ENCODE data around the gene GNA12. TPM values are rescaled to one million over a fixed set of nuclear protein-coding genes. Genes with fewer than 3 reads are reported as not detected.
"Not testable (repeated sequence)": the region's sequence is repeated elsewhere in the genome, so short reads cannot be mapped to it uniquely, and the experiment has no call there.

Gene GNA12
- total and polyA plus RNA-seq, 2 of the 4 experiments (the other 2 are of a cell fraction), result 14.3 to 93.9 TPM

DNA sequence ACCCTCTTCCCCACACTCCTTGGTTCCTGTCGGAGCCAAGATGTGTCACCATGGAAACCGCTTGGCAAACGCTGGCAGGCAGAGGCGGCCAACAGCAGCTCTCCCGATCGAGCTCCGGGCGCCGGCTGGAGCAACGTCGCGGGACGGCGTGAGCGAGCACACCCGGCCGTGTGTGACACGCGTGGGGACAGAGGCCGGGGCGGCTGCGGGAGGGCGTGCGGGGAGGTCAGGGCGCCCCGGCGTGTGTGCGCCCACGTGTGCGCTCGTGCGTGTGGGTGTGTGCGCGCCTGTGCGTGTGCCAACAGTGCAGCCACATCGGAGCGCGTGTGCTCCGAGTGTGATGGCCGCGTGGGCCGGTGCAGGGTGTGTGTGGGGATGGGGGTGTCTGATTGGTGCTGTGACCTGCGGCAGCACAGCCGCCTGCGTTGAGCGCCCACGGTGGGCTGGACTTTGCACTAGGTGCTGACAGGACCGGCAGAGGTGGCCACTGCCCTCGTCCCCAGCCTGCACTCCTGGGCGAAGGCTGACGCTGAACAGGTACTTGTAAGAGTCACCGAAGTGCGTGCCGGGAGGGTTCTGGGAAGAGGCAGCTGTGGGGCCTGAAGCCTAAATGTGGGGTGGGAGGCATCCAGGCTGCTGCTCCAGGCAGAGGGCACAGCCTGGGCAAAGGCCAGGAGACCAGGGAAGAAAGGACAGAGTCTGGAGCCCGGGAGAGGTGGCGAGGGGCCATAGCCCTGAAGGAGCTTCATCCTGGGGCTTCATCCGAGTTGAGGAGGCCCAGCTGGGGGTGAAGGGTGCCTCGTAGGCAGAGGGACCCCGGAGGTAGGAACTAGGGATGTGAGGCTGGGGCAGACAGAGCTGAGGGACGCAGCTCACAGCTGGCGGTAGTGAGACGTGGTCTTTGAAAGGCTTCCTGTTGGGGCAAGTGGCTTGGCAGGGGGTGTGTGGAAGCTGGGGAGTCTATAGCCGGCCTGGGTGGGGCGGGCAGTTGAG lies 164.7 kb downstream of the GNA12 start:
- BruUV-seq (replicated peaks); H3K4me1 ChIP-seq (ENCODE audit: control insufficient read depth, insufficient read depth, low read length); H2AK5ac ChIP-seq (ENCODE audit: low read depth, low read length); H3K36me3 ChIP-seq (ENCODE audit: control insufficient read depth, insufficient read depth, low read length); dilution Hi-C loops (cut with HindIII; ENCODE audit: low sequenced_read_pairs, unreplicated experiment); H3K18ac ChIP-seq (ENCODE audit: low read depth, low read length); H3K23ac ChIP-seq (ENCODE audit: low read depth, low read length); H2AK9ac ChIP-seq (replicated peaks; ENCODE audit: low read depth, low read length, poor library complexity); H4K8ac ChIP-seq (ENCODE audit: low read depth in 2 of 2, low read length in 2 of 2); ATAC-seq (ENCODE audit: low read depth); DNase-seq; H2BK120ac ChIP-seq (ENCODE audit: low read depth, low read length); H3K9me1 ChIP-seq (ENCODE audit: insufficient read depth, low read length); H3K14ac ChIP-seq (replicated peaks; ENCODE audit: low read depth, low read length); H3K4ac ChIP-seq (ENCODE audit: low read depth, low read length); H3K9ac ChIP-seq (ENCODE audit: low read depth, low read length); H3K79me1 ChIP-seq (ENCODE audit: low read depth in 1 of 2, low read length in 2 of 2); H4K91ac ChIP-seq (ENCODE audit: insufficient read depth, low read depth, low read length); H3K27ac ChIP-seq (ENCODE audit: insufficient read depth, low read length); H3K27me3 ChIP-seq (ENCODE audit: control insufficient read depth, insufficient read depth, low read length); H3K56ac ChIP-seq (ENCODE audit: extremely low read depth, insufficient read depth, low read length); H2BK20ac ChIP-seq (ENCODE audit: low read depth, low read length); H3K4me3 ChIP-seq (ENCODE audit: insufficient read depth, low read depth, low read length); H3K4me2 ChIP-seq (ENCODE audit: low read depth, low read length); H4K5ac ChIP-seq (ENCODE audit: low read depth, low read length); H2BK5ac ChIP-seq (ENCODE audit: low read depth, low read length, poor library complexity, severe bottlenecking); H2BK15ac ChIP-seq (ENCODE audit: low read depth, low read length); H2AFZ ChIP-seq (replicated peaks; ENCODE audit: low read length, poor library complexity); H4K20me1 ChIP-seq (ENCODE audit: insufficient read depth, low read length); H3K9me3 ChIP-seq (ENCODE audit: control insufficient read depth, insufficient read depth, low read length); intact Hi-C loops (cut with micrococcal nuclease): not testable (repeated sequence)
- POLR2A ChIA-PET (ENCODE audit: unreplicated experiment), result interaction anchor here (0.5 kb wide), 1 partner anchor 229 kb away, joined by 5 read pairs; no protein-coding TSS in a partner anchor
- CTCF ChIA-PET, result interaction anchor here (0.6 to 1.5 kb wide), 2 partner anchors 9 to 114 kb away, joined by 3 to 5 read pairs; no protein-coding TSS in a partner anchor
- 61% methylated on average over 8 of the region's 64 CpGs; no CpG with 5 or more reads in 1 of the 2 experiments for WGBS, 2 experiments (ENCODE audit: extremely low coverage in 2 of 2, insufficient read length in 1 of 2)
- in situ Hi-C loops (cut with MboI; ENCODE audit: low sequenced_read_pairs), result loop anchor here (25.0 kb wide), 1 partner anchor 483 kb away; no protein-coding TSS in a partner anchor

- H2AK5ac ChIP-seq (ENCODE audit: low read depth, low read length); H3K9me3 ChIP-seq (ENCODE audit: control insufficient read depth, insufficient read depth, low read length); H2BK120ac ChIP-seq (ENCODE audit: low read depth, low read length); BruUV-seq (replicated peaks); dilution Hi-C loops (cut with HindIII; ENCODE audit: low sequenced_read_pairs, unreplicated experiment); H3K9ac ChIP-seq (ENCODE audit: low read depth, low read length); H2BK5ac ChIP-seq (ENCODE audit: low read depth, low read length, poor library complexity, severe bottlenecking); H2AFZ ChIP-seq (replicated peaks; ENCODE audit: low read length, poor library complexity); H4K20me1 ChIP-seq (ENCODE audit: insufficient read depth, low read length); H3K27me3 ChIP-seq (ENCODE audit: control insufficient read depth, insufficient read depth, low read length); H2BK20ac ChIP-seq (ENCODE audit: low read depth, low read length); H3K18ac ChIP-seq (ENCODE audit: low read depth, low read length); H3K9me1 ChIP-seq (ENCODE audit: insufficient read depth, low read length); DNase-seq; H3K36me3 ChIP-seq (ENCODE audit: control insufficient read depth, insufficient read depth, low read length); H3K4ac ChIP-seq (ENCODE audit: low read depth, low read length); H3K56ac ChIP-seq (ENCODE audit: extremely low read depth, insufficient read depth, low read length); H3K79me1 ChIP-seq (ENCODE audit: low read depth in 1 of 2, low read length in 2 of 2); H3K23ac ChIP-seq (ENCODE audit: low read depth, low read length); H3K4me2 ChIP-seq (ENCODE audit: low read depth, low read length); H4K8ac ChIP-seq (ENCODE audit: low read depth in 2 of 2, low read length in 2 of 2); H2AK9ac ChIP-seq (replicated peaks; ENCODE audit: low read depth, low read length, poor library complexity); H3K4me1 ChIP-seq (ENCODE audit: control insufficient read depth, insufficient read depth, low read length); CTCF ChIA-PET; POLR2A ChIA-PET (ENCODE audit: unreplicated experiment); H4K5ac ChIP-seq (ENCODE audit: low read depth, low read length); H3K27ac ChIP-seq (ENCODE audit: insufficient read depth, low read length); intact Hi-C loops (cut with micrococcal nuclease); H2BK15ac ChIP-seq (ENCODE audit: low read depth, low read length); ATAC-seq (ENCODE audit: low read depth); H3K14ac ChIP-seq (replicated peaks; ENCODE audit: low read depth, low read length); H3K4me3 ChIP-seq (ENCODE audit: insufficient read depth, low read depth, low read length); H4K91ac ChIP-seq (ENCODE audit: insufficient read depth, low read depth, low read length): not testable (repeated sequence)
- in situ Hi-C loops (cut with MboI; ENCODE audit: low sequenced_read_pairs), result loop anchor here (25.0 kb wide), 1 partner anchor 484 kb away; no protein-coding TSS in a partner anchor
- 88% methylated on average over 4 of the region's 15 CpGs; no CpG with 5 or more reads in 1 of the 2 experiments for WGBS, 2 experiments (ENCODE audit: extremely low coverage in 2 of 2, insufficient read length in 1 of 2)
Observed at GRCh38 chr7:2678454-2678853, 165.7 kb downstream of the GNA12 start.

Measured in IMR-90 (cell line).